Inferior parietal cortex (tissue), 1 donor: Measurements from ENCODE around the gene UGT1A8.
"Not testable (repeated sequence)": the region's sequence is repeated elsewhere in the genome, so short reads cannot be mapped to it uniquely, and the experiment has no call there.

Experiments used
- DNase-seq: peaks from one replicate; pipeline ENCODE4 v3.0.0-alpha.2; 2016; ENCODE audit errors: extremely low spot score

UGT1A8 gene

GRCh38 chr2:233639860-233640259 lies 22.4 kb downstream of the UGT1A8 start:
- DNase-seq = no peak

- no peak for DNase-seq
Observed at GRCh38 chr2:233643128-233643527, 25.7 kb downstream of the UGT1A8 start.

GRCh38 chr2:233646033-233646432 lies 28.6 kb downstream of the UGT1A8 start:
- not testable (repeated sequence) for DNase-seq

- no peak for DNase-seq
Observed at GRCh38 chr2:233650981-233651380, 33.5 kb downstream of the UGT1A8 start.

- DNase-seq = no peak
Observed at GRCh38 chr2:233651430-233651829, 34.0 kb downstream of the UGT1A8 start.

DNA sequence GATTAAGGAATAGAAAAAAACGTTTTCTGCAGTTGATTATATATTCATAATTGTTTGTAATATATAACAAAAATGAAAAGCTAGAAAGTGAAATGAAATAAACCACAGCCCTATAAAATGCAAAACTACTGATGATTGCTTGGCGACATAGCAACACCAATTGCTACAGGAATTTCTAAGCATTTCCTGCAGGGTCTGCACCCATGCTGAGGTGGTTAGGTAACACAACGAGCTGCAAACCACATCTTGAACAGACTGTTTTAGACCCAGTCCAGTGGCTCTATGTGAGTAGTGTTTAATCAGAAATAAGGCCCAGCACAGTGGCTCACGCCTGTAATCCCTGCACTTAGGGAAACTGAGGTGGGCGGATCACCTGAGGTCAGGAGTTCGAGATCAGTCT lies 37.1 kb downstream of the UGT1A8 start:
- DNase-seq = no peak

GRCh38 chr2:233655043-233655442 lies 37.6 kb downstream of the UGT1A8 start:
- no peak for DNase-seq

DNA sequence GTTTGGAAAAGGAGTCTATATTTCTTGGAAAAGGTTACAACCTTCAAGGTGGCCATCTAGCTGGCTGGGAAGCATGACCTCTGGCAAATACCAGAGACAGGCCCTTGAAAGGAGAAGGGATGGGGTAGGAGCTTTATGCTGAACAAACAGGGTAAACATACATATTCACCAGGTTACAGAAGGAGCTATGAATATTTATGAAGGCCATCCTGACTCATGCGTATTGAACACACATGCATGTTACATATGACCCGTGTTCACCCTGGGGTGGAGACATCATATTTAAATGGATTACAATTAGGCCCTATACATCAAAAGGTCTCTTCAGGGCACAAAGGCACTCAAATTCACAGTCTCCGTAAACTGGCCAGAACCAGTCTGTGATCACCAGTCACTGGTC lies 38.5 kb downstream of the UGT1A8 start:
- DNase-seq = not testable (repeated sequence)

GRCh38 chr2:233656443-233656842 lies 39.0 kb downstream of the UGT1A8 start:
- no peak for DNase-seq

- DNase-seq = no peak
Observed at GRCh38 chr2:233658610-233659009, 41.2 kb downstream of the UGT1A8 start.

DNA sequence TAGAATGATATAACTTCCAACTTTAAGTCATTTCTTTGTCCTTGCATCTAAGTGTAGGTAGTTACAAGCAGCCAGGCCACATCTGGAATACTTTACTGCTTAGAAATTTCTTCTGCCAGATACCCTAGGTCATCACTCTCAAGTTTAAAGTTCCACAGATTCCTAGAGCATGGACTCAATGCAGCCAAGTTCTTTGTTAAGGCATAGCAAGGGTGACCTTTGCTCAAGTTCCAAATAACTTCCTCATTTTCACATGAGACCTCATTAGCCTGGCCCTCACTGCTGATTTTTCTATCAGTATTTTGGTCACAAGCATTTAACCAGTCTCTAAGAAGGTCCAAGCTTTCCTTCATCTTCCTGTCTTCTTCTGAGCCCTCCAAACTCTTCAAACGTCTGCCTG lies 46.5 kb downstream of the UGT1A8 start:
- no peak for DNase-seq

GRCh38 chr2:233668605-233669260 lies 51.3 kb downstream of the UGT1A8 start:
- DNase-seq = no peak

GRCh38 chr2:233671290-233672161 lies 54.1 kb downstream of the UGT1A8 start, which contains the start of gene UGT1A9:
TSS of gene UGT1A9 (plus strand) at chr2:233671898. CDS start at chr2:233671935, 37 bp downstream.
- DNase-seq = no peak

- DNase-seq = no peak
Observed at GRCh38 chr2:233672886-233673285, 55.5 kb downstream of the UGT1A8 start.

- DNase-seq = no peak
Observed at GRCh38 chr2:233673896-233674295, 56.5 kb downstream of the UGT1A8 start.

DNA sequence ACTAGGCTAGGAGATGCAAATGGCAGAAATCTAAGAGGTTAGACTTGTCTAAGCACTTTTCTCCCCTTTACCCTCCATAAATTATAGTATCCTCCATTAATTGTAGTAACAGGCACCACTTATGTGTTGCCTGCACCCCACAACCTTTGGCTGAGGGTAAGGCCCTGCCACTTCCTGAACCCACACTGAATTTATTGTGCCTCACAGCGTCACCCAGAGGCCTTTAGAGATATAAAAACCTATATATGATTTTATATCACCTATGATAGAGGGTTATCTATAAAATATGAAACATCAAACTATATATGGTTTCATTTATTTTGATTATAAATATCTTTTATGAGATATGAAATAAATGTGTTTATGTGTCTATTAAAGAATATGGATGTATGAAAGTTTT lies 56.9 kb downstream of the UGT1A8 start:
- no peak for DNase-seq

GRCh38 chr2:233674995-233675394 lies 57.6 kb downstream of the UGT1A8 start:
- DNase-seq = no peak

DNA sequence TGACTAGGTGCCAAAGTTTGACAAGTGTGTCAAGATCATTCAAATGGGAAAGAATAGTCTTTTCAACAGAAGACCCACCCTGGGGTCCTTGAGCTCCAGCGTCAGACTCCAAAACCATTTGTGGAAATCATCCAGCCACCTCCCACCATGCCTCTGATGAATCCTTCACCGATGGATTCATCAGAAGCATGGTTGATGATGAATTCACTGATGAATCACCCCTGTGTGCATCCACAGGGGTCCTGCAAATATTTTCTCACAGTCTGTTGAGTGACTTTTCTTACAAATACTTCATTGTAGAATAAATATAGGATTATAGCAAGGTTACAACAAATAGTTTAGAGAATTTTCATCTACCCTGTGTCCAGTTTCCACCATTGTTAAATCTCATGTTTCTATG lies 58.6 kb downstream of the UGT1A8 start:
- DNase-seq = no peak

- no peak for DNase-seq
Observed at GRCh38 chr2:233679196-233679595, 61.8 kb downstream of the UGT1A8 start.

DNA sequence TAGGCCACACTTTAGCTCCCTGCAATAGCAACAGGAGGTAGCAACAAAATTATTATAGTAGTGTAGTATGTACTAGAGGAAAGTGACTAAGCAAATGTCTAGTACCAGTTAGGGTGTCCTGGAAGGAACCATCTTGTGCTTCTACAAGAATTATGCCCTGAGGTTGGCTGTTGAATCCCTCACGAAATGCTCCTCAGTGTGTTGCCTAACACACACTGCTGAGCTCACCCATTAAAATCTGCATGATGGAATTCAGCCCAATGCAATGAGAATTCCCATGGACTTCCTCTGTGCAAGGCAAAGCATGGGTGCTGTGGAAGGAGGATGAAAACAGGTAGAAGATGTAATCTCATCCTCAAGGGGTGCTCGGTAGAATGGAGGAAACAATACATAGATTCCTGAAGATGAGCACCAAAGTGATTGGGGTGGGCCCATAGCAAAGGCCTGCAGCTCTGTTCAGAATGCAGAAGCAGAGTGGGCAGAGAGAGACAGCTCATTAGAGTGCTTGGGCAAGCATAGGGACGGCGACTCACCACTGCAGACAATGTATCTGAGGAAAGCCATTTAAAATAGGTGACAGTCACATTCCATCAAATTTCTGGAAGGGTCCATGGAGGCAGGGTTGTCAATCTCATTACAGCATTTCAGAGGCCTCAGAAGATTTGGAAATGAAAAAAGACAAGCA lies 63.1 kb downstream of the UGT1A8 start:
- no peak for DNase-seq

DNA sequence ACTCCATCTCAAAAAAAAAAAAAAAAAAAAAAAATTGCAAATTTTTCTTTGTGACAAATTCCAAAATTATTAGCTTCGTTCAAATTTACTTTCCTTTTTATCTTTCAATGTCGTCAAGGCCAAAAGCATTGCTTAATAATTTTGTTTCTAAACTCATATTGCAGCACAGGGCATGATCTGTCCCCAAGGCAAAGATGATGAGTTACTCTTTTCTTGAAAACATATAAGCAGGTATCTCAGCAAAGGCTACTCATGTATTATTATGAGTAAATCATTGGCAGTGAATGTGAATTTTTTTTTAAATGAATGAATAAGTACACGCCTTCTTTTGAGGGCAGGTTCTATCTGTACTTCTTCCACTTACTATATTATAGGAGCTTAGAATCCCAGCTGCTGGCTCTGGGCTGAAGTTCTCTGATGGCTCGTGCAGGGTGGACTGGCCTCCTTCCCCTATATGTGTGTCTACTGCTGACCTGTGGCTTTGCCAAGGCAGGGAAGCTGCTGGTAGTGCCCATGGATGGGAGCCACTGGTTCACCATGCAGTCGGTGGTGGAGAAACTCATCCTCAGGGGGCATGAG lies 64.2 kb downstream of the UGT1A8 start, which contains the start of gene UGT1A7:
Gene UGT1A7, plus strand, starts transcription at position 381 of the 579 bp plus-strand sequence. Its CDS starts 37 bp downstream, at position 418.
- no peak for DNase-seq

DNA sequence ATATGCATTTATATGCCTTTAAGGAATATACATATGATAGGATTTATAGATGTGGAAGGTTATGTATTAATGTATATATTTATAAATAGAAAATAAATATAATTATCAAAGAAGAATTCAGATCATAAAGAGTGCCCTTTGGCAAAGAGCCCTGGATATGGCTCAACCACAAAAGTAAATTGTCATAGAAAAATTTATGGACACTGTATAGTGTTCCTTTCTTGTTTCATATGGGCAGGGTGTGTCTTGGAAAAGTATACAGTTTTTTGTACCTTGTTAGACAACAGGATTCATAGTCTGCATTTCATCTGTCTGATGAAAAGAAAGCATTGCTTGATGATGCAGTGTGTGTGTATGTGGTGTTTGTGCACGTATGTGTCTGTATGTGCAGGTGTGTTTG lies 67.2 kb downstream of the UGT1A8 start:
- DNase-seq = no peak
